HAP-1 (cell line): Measurements from ENCODE around the gene TARBP2.
"Not testable (repeated sequence)": the region's sequence is repeated elsewhere in the genome, so short reads cannot be mapped to it uniquely, and the experiment has no call there.

Source experiments
- DNase-seq, 2 experiments: peaks; one replicate each; pipeline ENCODE4 v3.0.0-alpha.2; 2016 to 2020; ENCODE audit warnings: low spot score in 2 of 2
- H3K27me3 ChIP-seq: fragments of 250-450 bp; sonication (Bioruptor Pico); 2 replicates; pipeline ENCODE4 v1.5.1; 2020; ENCODE audit warnings: low read depth, mild to moderate bottlenecking, moderate library complexity
- H3K36me3 ChIP-seq: fragments of 250-450 bp; sonication (Bioruptor Pico); replicated peaks from 2 replicates; pipeline ENCODE4 v1.5.1; 2020; ENCODE audit warnings: mild to moderate bottlenecking
- H3K4me1 ChIP-seq: fragments of 250-450 bp; sonication (Bioruptor Pico); 2 replicates; pipeline ENCODE4 v1.5.1; 2020; ENCODE audit warnings: mild to moderate bottlenecking
- H3K4me3 ChIP-seq: fragments of 250-450 bp; sonication (Bioruptor Pico); 2 replicates; pipeline ENCODE4 v1.5.1; 2020; ENCODE audit warnings: mild to moderate bottlenecking, moderate library complexity
- H3K9me3 ChIP-seq: fragments of 250-450 bp; sonication (Bioruptor Pico); 2 replicates; pipeline ENCODE4 v1.5.1; 2020; ENCODE audit warnings: mild to moderate bottlenecking, moderate library complexity
- in situ Hi-C: fragments of 300-500 bp; cut with MboI; formaldehyde crosslinking; loops from 3 replicates; pipeline ENCODE4 v1.14.3; 2020; ENCODE audit warnings: low sequenced_read_pairs, inconsistent platforms, mixed read lengths

TARBP2 gene

GRCh38 chr12:53524476-53524875 is 23.4 kb downstream of the TARBP2 start:
- no peak for DNase-seq
- peaks cover 6% of the 10 kb centered on the region for H3K36me3 ChIP-seq

GRCh38 chr12:53530061-53530460 is 29.0 kb downstream of the TARBP2 start:
- in situ Hi-C loops, result no loop called here
- H3K9me3 ChIP-seq, result no peaks in the 10 kb centered on the region

More at GRCh38 chr12:53524476-53524875, 23.4 kb downstream of the TARBP2 start:
- no peak overlapping the region for H3K4me3 ChIP-seq
- H3K27me3 ChIP-seq, result no peaks in the 10 kb centered on the region
- no peaks in the 10 kb centered on the region for H3K9me3 ChIP-seq
- in situ Hi-C loops, result no loop called here
- no peaks in the 10 kb centered on the region for H3K4me1 ChIP-seq

GRCh38 chr12:53530920-53531319 is 29.8 kb downstream of the TARBP2 start:
- Histone ChIP-seq H3K27me3 (no peaks in the 10 kb centered on the region), H3K36me3 (peaks cover 22% of the 10 kb centered on the region), H3K4me1 (no peaks in the 10 kb centered on the region), H3K4me3 (no peak overlapping the region), H3K9me3 (no peaks in the 10 kb centered on the region)
- in situ Hi-C loops, result no loop called here
- DNase-seq, result no peak

More at GRCh38 chr12:53530061-53530460, 29.0 kb downstream of the TARBP2 start:
- H3K4me3 ChIP-seq, result no peak overlapping the region
- H3K36me3 ChIP-seq, result peaks cover 22% of the 10 kb centered on the region
- DNase-seq, result no peak
- no peaks in the 10 kb centered on the region for H3K4me1 ChIP-seq
- no peaks in the 10 kb centered on the region for H3K27me3 ChIP-seq

- H3K36me3 ChIP-seq, result peaks cover 26% of the 10 kb centered on the region
- H3K4me3 ChIP-seq, result no peak overlapping the region
- no peaks in the 10 kb centered on the region for H3K27me3 ChIP-seq
- no peaks in the 10 kb centered on the region for H3K4me1 ChIP-seq
- no peak for DNase-seq
- in situ Hi-C loops, result no loop called here
- H3K9me3 ChIP-seq, result no peaks in the 10 kb centered on the region
Measured at GRCh38 chr12:53532021-53532420, 30.9 kb downstream of the TARBP2 start.

- H3K4me1 ChIP-seq, result no peaks in the 10 kb centered on the region
- H3K36me3 ChIP-seq, result peaks cover 28% of the 10 kb centered on the region
- no peaks in the 10 kb centered on the region for H3K9me3 ChIP-seq
- H3K27me3 ChIP-seq, result no peaks in the 10 kb centered on the region
- in situ Hi-C loops, result no loop called here
- no peak for DNase-seq
- H3K4me3 ChIP-seq, result no peak overlapping the region
Measured at GRCh38 chr12:53532524-53533445, 31.7 kb downstream of the TARBP2 start.

- peaks cover 28% of the 10 kb centered on the region for H3K36me3 ChIP-seq
- in situ Hi-C loops, result no loop called here
- DNase-seq, result no peak
Measured at GRCh38 chr12:53533471-53533870, 32.4 kb downstream of the TARBP2 start.

GRCh38 chr12:53536962-53537361 is 35.9 kb downstream of the TARBP2 start:
- peaks cover 21% of the 10 kb centered on the region for H3K36me3 ChIP-seq
- H3K27me3 ChIP-seq, result no peaks in the 10 kb centered on the region
- H3K4me1 ChIP-seq, result no peaks in the 10 kb centered on the region
- in situ Hi-C loops, result no loop called here
- no peak for DNase-seq
- H3K9me3 ChIP-seq, result no peaks in the 10 kb centered on the region
- H3K4me3 ChIP-seq, result no peak overlapping the region

More at GRCh38 chr12:53533471-53533870, 32.4 kb downstream of the TARBP2 start:
- no peak overlapping the region for H3K4me3 ChIP-seq
- H3K27me3 ChIP-seq, result no peaks in the 10 kb centered on the region
- H3K9me3 ChIP-seq, result no peaks in the 10 kb centered on the region
- H3K4me1 ChIP-seq, result no peaks in the 10 kb centered on the region

- DNase-seq, result peak in 1 of 2 experiments; percentile 9
- in situ Hi-C loops, result no loop called here
- Histone ChIP-seq H3K4me3 (no peak overlapping the region), H3K27me3 (no peaks in the 10 kb centered on the region), H3K9me3 (no peaks in the 10 kb centered on the region), H3K36me3 (peaks cover 12% of the 10 kb centered on the region; the same call in 1 of the 2 replicates), H3K4me1 (no peaks in the 10 kb centered on the region)
Measured at GRCh38 chr12:53538209-53538689, 37.2 kb downstream of the TARBP2 start.

GRCh38 chr12:53539526-53539925 is 38.4 kb downstream of the TARBP2 start:
- no peak for DNase-seq
- Histone ChIP-seq H3K4me1 (no peaks in the 10 kb centered on the region), H3K36me3 (peaks cover 10% of the 10 kb centered on the region; the same call in 1 of the 2 replicates), H3K4me3 (no peak overlapping the region), H3K27me3 (no peaks in the 10 kb centered on the region), H3K9me3 (no peaks in the 10 kb centered on the region)
- in situ Hi-C loops, result no loop called here

- in situ Hi-C loops, result loop anchor here (10.0 kb wide), 1 partner anchor 131 kb away; the partner anchor contains the start of gene ATP5MC2
- Histone ChIP-seq H3K9me3 (no peaks in the 10 kb centered on the region), H3K4me1 (no peaks in the 10 kb centered on the region), H3K36me3 (no peaks in the 10 kb centered on the region; the same call in 1 of the 2 replicates), H3K4me3 (no peak overlapping the region), H3K27me3 (no peaks in the 10 kb centered on the region)
- peak; percentile 35 to 59 for DNase-seq
Measured at GRCh38 chr12:53543539-53543938, 42.5 kb downstream of the TARBP2 start.

- not testable (repeated sequence) for H3K27me3 ChIP-seq, DNase-seq, H3K36me3 ChIP-seq, H3K4me3 ChIP-seq, H3K9me3 ChIP-seq
- in situ Hi-C loops, result loop anchor here (10.0 kb wide), 1 partner anchor 126 kb away; the partner anchor contains the start of gene ATP5MC2
- peaks cover 19% of the 10 kb centered on the region for H3K4me1 ChIP-seq
Measured at GRCh38 chr12:53548354-53548753, 47.3 kb downstream of the TARBP2 start.

- DNase-seq, H3K9me3 ChIP-seq, H3K27me3 ChIP-seq, H3K36me3 ChIP-seq, in situ Hi-C loops, H3K4me3 ChIP-seq: not testable (repeated sequence)
- H3K4me1 ChIP-seq, result peaks cover 21% of the 10 kb centered on the region
Measured at GRCh38 chr12:53550131-53550530, 49.0 kb downstream of the TARBP2 start.

- no peak for DNase-seq
Measured at GRCh38 chr12:53550595-53550994, 49.5 kb downstream of the TARBP2 start.

GRCh38 chr12:53551889-53552291 is 50.8 kb downstream of the TARBP2 start:
- H3K9me3 ChIP-seq, result no peaks in the 10 kb centered on the region
- peaks cover 21% of the 10 kb centered on the region for H3K4me1 ChIP-seq
- DNase-seq, result peak; percentile 33 to 56
- in situ Hi-C loops, result no loop called here
- H3K4me3 ChIP-seq, result no peak overlapping the region
- H3K27me3 ChIP-seq, result no peaks in the 10 kb centered on the region
- no peaks in the 10 kb centered on the region; the same call in 1 of the 2 replicates for H3K36me3 ChIP-seq

More at GRCh38 chr12:53550595-53550994, 49.5 kb downstream of the TARBP2 start:
- H3K36me3 ChIP-seq, result no peaks in the 10 kb centered on the region; the same call in 1 of the 2 replicates
- no peaks in the 10 kb centered on the region for H3K9me3 ChIP-seq
- H3K27me3 ChIP-seq, result no peaks in the 10 kb centered on the region
- no peak overlapping the region for H3K4me3 ChIP-seq
- H3K4me1 ChIP-seq, result peaks cover 21% of the 10 kb centered on the region
- in situ Hi-C loops, result no loop called here
